ENCODE results near the gene PSMD1.
A peak's percentile ranks its signal among the peaks of the same experiment; 100 is the strongest.

The PSMD1 gene

GRCh38 chr2:231211486-231211885 lies 154.8 kb downstream of the PSMD1 start:
- DNase-seq (ENCODE audit: low read depth), result no peak

- no peak for DNase-seq (ENCODE audit: low read depth)
Measured at GRCh38 chr2:231212329-231212845, 155.7 kb downstream of the PSMD1 start.

- no peak for DNase-seq (ENCODE audit: low read depth)
Measured at GRCh38 chr2:231213931-231214642, 157.4 kb downstream of the PSMD1 start.

GRCh38 chr2:231218366-231218765 lies 161.7 kb downstream of the PSMD1 start:
- DNase-seq (ENCODE audit: low read depth), result no peak

- DNase-seq (ENCODE audit: low read depth), result no peak
Measured at GRCh38 chr2:231219289-231219688, 162.6 kb downstream of the PSMD1 start.

- peak; percentile 64 for DNase-seq (ENCODE audit: low read depth)
Measured at GRCh38 chr2:231221761-231222160, 165.1 kb downstream of the PSMD1 start.
